NCI-H2196 treated with DMSO at 0.1 percent for 48 hours (cell line): Measurements from ENCODE around the gene CFAP58.

Experiments used
- DNase-seq: peaks from one replicate; lab custom pipeline; 2025; ENCODE audit not compliant: unreplicated experiment; lab: John Stamatoyannopoulos, UW

The CFAP58 gene

DNA sequence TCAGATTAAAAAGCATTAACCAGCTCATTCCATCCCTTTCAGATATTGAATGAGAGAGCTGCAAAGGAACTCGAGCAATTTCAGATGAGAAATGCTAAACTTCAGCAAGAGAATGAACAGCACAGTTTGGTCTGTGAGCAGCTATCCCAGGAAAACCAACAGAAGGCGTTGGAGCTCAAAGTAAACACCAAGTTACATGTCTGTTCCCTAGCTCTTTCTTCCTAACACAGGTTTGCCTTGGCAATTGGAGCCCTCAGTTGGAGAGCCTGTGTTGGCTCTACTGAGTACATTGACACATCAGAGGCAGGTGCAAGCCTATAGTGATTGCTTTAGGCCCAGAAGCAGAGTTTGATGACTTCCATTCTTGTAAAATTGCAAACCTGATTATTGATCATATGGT, 14.7 kb downstream of the CFAP58 start:
- DNase-seq, result no peak

DNA sequence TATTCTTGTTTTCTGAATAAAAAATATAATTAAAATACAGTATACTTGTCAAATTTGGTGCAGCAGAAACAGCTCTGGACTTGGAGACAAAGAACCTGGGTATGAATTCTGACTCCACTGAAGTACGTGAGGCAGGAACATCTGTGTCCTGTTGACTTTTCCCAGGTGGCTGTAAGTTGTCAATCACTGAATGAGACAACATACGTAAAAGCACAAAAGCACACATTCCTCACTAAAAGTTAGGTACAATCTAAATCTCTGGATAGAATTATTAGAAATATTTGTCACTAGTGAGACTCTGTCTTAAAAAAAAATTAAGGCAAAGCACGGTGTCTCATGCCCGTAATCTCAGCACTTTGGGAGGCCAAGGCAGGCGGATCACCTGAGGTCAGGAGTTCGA, 18.1 kb downstream of the CFAP58 start:
- DNase-seq, result no peak

DNA sequence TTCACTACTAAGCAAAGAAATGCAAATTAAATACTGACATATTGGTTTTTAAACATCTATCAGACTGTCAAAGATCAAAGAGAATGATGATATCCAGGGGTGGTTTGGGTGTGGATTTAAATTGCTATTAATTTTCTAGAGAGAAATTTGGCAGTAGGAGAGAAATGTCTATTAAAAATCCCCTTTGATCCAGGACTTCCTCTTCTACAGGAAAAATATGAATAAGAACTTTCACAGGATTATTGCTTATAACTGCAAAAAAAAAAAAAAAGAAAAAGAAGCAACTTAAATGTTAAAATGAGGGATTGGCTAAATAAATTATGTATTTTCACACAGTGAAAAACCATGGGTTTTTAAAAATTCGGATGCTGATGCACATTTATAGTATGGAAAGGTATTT, 21.0 kb downstream of the CFAP58 start:
- DNase-seq, result no peak

DNA sequence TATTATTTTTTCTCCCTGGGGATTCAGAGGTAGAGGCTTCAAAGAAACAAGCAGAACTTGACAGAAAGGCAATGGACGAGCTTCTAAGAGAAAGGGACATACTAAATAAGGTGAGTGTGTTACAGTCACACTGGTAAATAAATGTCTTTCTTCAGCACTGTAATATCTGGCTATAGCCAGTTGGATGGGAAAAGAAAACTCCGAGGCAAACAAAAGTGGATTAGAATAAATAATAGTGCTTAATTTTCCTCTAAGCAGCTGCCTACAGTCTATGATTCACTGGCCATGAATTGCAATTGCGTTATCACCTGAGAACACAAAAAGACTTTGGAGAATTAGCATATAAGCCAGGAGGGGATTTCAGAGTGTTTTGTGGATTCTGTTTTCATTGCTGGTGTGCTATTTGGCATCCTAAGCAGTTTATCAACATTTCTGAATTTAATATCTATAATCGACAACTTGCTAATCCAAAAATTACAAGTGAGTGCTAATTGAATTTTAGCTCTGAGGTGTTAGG, 23.2 kb downstream of the CFAP58 start:
- DNase-seq, result no peak

GRCh38 chr10:104380336-104380735, 26.7 kb downstream of the CFAP58 start:
- DNase-seq, result no peak

DNA sequence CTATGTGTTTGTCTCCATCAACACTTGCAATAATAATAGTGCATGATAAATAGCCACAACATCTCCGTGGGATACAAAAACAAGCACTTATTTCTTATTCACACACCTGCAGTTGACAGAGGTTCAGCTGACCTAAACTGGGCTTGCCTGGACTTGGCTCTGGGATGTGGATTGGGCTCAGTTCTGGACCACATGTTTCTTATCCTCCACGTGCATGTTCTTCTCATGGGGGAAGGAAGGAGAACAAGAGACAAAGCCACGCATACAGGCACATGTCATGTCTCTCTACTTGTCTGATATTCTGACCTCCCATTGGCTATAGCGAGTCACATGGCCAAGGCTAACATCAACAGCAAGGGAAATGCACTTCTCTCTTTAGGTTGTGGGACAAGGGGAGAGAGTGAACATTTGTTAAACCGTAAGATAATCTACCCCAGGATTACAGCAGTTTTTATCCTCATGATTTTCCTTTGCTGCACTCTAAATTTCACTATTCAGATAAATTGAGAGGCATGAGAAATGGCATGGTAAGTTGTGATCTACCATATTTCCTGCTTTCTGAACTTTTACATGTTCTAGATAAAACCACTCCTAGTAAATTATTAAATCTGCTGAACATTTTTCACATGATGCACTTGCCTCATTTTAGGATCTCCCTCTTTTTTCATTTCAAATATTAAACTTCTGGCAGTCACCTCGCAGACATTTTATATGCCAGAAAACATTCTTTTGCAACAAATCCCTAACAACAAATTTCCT, 33.7 kb downstream of the CFAP58 start:
- DNase-seq, result no peak

GRCh38 chr10:104388830-104389229, 35.2 kb downstream of the CFAP58 start:
- DNase-seq, result no peak

- no peak for DNase-seq
Observed at GRCh38 chr10:104391150-104391968, 37.7 kb downstream of the CFAP58 start.

DNA sequence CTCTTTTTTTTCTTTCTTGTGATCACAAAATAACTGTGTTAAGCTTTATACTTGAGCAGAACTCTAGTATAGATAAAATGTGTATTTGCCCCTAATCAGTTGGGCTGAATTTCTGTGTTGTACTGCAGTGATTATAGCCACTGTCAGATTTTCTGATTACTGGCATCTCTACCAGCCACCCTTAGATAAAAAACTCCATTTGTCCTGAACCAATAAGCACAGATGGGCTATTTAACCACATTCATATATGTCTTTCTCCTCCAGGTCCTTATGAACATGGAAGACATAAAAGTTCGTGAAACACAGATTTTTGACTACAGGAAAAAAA, 38.3 kb downstream of the CFAP58 start:
- DNase-seq, result no peak

DNA sequence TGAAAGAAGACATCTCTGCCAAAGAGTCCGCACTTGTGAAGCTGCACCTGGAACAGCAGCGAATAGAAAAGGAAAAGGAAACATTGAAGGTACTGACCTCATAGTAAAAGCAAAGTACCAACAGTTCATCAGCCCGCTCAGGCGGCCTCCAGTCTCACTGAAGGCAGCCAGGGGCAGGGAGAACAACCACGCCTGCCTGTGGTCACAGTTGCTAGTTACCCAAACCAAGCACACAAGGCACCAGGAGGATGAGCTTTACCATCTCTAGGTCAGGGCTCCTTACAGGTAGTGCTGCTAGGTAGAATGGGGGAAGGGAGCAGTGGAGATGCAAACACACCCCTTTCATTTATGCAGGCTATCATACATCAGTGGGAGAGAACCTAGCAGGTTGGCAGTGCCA, 39.8 kb downstream of the CFAP58 start:
- DNase-seq, result no peak

GRCh38 chr10:104396581-104396980, 42.9 kb downstream of the CFAP58 start:
- no peak for DNase-seq

DNA sequence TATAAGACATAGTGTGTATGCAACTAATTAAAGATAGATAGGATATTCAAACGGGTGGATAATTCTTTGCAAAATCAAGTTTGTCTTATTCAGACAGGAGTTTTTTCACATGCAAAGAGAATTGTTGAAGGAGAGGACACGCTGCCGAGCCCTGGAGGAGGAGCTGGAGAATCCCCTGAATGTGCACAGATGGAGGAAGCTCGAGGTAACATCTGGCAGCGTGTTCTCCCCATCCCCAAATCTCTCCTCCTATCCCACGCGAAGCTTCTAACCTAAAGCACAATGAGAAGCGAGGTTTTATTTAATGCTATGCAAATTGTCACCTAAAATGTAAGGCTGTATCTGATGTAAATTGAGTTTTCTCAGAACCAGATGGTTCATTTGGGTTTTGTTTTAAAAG, 50.0 kb downstream of the CFAP58 start:
- no peak for DNase-seq

DNA sequence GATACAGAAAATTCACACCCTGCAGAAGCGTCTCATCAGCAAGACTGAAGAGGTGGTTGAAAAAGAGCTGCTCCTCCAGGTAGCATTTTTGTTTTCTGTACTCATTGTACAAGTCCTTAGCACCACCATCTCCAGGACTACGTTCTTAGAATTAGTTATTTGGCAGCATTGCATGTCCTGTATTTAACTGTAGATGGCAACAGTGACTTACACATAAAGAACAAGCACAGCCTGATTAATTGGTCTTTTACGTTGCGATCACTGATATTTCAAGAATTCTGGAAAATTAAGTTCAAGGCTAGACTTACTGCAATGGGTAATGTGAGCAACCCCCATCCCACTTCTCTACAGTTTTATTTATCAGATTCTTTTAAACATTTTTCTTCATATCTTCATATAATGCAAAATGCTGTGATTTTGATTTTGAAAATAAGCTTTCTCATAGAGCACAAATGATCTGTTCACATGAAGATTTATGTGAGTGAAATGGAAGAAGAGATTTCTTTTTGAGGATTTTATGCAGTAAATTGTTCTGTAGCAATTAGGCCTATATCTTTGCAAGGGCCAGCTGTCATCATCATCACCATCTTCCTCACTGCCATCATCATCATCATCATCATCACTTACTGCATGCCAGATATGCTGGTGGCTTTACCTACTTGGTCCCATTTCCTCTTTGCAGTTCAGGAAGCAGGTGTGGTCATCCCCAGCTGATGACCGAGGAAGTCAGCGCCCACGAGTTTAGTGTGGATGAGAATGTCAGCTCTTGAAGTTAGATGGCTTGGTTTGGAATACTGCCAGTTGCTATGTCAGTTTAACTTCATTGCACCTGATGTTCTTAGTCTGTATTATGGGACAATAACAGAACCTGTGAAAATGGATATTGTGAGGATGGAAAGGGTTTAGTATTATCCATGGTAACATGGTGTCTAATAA, 53.4 kb downstream of the CFAP58 start:
- DNase-seq, result no peak

DNA sequence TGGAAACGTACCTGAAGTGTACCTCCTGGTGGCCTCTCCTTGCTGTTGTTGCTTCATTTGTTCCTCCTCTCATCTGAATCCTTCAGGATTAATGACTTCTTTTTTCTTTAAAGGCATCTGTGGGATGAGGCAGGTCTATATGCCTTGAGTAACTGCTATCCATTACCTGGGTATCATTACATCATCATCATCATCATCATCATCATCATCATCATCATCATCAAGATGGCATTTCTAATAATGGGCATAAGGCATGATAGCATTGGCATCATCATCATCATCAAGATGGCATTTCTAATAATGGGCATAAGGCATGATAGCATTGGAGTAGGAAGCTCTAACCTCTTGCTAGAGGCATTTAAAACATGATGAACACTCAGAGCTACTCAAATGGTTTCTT, 59.9 kb downstream of the CFAP58 start:
- no peak for DNase-seq

DNA sequence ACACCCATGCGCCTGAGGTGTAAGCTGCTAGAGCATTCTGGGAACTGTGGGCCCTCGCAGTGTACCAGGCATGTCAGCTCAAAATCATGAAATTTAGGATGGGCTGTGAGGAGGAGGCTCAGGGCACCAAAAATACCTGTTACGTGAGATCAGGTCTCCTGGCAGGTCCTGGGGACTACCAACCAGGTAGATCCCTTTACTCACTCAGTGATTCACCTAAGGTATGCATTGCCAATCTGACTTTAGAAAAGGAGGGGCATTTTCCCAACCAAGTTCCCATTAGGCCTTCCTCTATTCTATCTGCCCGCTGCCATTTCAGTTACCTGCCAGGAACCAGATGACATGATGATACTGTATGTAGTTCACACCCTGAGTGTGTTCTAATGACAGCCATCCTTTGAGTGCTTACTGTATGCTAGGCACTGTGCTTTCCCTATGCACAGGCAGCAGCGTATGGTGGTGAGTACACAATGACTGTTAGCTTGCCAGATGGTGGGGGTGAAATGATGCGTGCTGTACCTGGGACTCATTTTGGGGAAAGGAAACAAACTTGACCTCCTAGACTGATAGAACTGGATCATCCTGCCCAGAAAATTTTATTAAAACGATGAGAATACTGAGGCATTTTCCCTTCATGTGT, 62.0 kb downstream of the CFAP58 start:
- DNase-seq, result no peak

DNA sequence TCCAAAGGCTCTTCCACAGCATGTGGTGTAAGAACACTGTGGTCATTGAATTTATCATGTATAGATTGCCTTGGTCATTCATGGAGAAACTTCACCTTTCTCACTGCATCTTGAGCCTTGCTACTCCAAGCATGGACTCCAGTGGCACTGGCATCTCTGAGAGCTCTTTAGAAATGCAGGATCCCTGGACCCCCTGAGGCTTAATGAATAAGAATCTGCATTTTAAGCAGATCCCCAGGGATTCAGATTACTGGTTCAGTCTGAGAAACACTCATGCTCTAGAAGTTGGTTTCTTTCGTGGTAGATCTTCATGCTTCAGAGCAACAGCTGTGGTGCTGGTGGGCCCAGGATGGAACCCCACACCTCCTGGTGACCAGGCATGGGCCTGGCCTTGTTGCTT, 63.2 kb downstream of the CFAP58 start:
- no peak for DNase-seq

DNA sequence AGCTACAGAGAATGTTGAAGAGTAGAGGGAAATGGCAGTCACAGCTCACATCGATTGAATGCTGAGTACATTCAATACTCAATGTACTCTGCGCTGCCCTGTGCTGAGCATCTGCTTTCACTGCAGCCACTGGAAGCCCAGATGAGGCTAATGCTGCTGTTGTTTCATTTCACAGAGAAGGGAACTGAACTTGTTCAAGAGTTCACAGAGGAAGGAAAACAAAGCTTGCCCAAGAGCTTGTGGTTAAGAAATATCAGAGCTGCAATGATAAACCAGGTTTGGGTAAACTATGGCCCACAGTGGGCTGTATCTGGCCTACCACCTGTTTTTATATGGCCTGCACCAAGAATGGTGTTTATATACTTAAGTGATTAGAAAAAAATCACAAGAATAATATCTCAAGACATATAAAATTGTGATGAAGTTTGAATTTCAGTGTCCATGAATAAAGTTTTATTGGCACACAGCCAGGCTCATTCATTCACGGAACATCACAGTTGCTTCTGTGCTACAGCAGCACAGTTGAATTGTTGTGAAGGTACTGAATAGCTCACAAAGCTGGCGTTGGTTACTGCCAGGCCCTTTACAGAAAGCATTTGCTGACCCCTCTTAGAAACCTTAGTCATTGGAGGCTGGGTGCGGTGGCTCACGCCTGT, 64.1 kb downstream of the CFAP58 start:
- no peak for DNase-seq

DNA sequence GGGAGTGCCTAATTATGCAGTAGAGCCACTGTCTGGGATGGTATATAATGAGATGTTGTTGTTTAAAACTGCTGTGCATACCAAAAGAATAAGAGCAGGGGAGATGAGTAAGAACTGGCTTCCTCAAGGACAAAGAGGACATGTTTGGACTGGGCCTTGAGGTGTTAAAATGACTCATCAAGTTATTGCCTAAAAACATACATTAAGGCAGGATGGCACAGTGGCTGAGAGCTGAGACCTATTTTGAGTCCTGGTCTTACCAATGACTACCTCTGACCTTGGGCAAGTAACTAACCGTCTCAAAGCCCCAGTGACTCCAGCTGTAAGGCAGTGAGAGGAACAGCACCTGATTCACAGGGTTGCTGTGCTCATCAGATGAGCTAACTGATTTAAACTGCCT, 71.1 kb downstream of the CFAP58 start:
- no peak for DNase-seq

DNA sequence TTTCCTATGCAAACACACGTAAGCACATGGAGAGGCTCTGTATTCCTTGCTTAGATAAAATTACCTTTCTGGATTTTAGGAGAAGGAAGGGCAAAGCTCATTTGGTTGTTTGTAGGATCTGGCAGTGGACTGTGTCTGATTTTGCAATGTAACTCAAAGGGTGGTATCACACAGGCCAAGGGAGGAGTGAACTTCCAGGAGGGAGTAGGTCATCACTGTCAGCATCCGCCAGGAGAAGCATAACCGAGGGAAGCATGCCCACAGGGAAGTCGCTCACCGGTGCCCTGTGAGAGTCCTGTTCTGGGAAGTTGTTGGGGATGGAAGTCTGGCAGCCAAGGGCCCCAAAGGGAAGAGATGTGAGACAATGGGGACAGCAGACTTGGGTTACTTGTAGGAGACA, 74.4 kb downstream of the CFAP58 start:
- DNase-seq, result no peak

DNA sequence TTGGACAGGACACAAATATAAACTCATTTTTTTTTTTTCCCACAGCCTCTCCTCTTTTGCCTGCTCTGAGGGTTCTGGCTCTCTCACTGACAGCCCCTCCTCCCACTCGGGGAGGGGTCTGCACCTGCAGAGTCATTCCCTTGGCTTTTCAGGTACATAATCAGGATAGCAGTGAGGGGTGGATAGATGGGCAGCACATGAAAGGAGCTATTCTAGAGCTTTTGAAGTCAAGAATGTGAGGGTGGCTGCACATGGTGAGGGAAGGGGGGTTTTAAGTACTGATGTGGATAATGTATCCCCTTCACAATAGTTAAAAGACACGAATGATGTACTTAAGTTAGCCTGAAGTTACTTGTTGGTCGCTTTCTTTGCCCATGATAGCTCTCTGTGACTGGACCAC, 76.2 kb downstream of the CFAP58 start:
- no peak for DNase-seq
